GM21786 (cell line): ENCODE measurements around the gene PRRG4.
"Not testable (repeated sequence)": the region's sequence is repeated elsewhere in the genome, so short reads cannot be mapped to it uniquely, and the experiment has no call there.

Experiments
- ATAC-seq: cut with Tn5 transposase; IDR thresholded peaks from one replicate; pipeline ENCODE4 v1.9.1; 2021; ENCODE audit not compliant: unreplicated experiment

PRRG4 gene

GRCh38 chr11:32829680-32830412 is at the start of gene PRRG4:
Gene PRRG4, plus strand, starts transcription at chr11:32829927. Its CDS starts 603 bp downstream, at chr11:32830530.
- peak; percentile 79 for ATAC-seq

- not testable (repeated sequence) for ATAC-seq
Observed at GRCh38 chr11:32780839-32781238, 48.9 kb upstream of the PRRG4 start.

- ATAC-seq = no peak
Observed at GRCh38 chr11:32781721-32782120, 48.0 kb upstream of the PRRG4 start.

- no peak for ATAC-seq
Observed at GRCh38 chr11:32785262-32785661, 44.5 kb upstream of the PRRG4 start.

GRCh38 chr11:32786811-32787210 is 42.9 kb upstream of the PRRG4 start:
- no peak for ATAC-seq

GRCh38 chr11:32790916-32791315 is 38.8 kb upstream of the PRRG4 start:
- no peak for ATAC-seq

GRCh38 chr11:32792111-32792947 is 37.4 kb upstream of the PRRG4 start:
- ATAC-seq = peak; percentile 17

- ATAC-seq = peak; percentile 80
Observed at GRCh38 chr11:32792948-32793475, 36.7 kb upstream of the PRRG4 start.

GRCh38 chr11:32794439-32794838 is 35.3 kb upstream of the PRRG4 start, which contains the start of gene CCDC73:
Gene CCDC73, minus strand, starts transcription at chr11:32794662. Its CDS starts 34,419 bp downstream, at chr11:32760243.
- no peak for ATAC-seq

GRCh38 chr11:32796425-32796824 is 33.3 kb upstream of the PRRG4 start:
- no peak for ATAC-seq

GRCh38 chr11:32809313-32809712 is 20.4 kb upstream of the PRRG4 start:
- peak; percentile 99 for ATAC-seq

- no peak for ATAC-seq
Observed at GRCh38 chr11:32817181-32817851, 12.4 kb upstream of the PRRG4 start.

- ATAC-seq = no peak
Observed at GRCh38 chr11:32817852-32818183, 11.9 kb upstream of the PRRG4 start.

GRCh38 chr11:32819187-32819586 is 10.5 kb upstream of the PRRG4 start:
- no peak for ATAC-seq

GRCh38 chr11:32820497-32820896 is 9.2 kb upstream of the PRRG4 start:
- no peak for ATAC-seq

GRCh38 chr11:32821517-32821916 is 8.2 kb upstream of the PRRG4 start:
- ATAC-seq = no peak

- no peak for ATAC-seq
Observed at GRCh38 chr11:32821917-32822560, 7.7 kb upstream of the PRRG4 start.

- ATAC-seq = not testable (repeated sequence)
Observed at GRCh38 chr11:32823617-32824016, 6.1 kb upstream of the PRRG4 start.

- no peak for ATAC-seq
Observed at GRCh38 chr11:32826113-32826512, 3.6 kb upstream of the PRRG4 start.

- ATAC-seq = no peak
Observed at GRCh38 chr11:32827276-32827675, 2.5 kb upstream of the PRRG4 start.

GRCh38 chr11:32829157-32829679 is 509 bp upstream of the PRRG4 start:
- ATAC-seq = peak; percentile 49
